Gastrocnemius medialis (tissue), 4 donors: Measurements from ENCODE around the gene HERPUD1.

Source experiments
- CTCF ChIP-seq, 5 experiments: fragments of 450-650 bp in 3 of 5; fragments of 200-600 bp in 2 of 5; sonication (generic) in 2 of 5; IDR thresholded peaks in 4 of 5; conservative IDR thresholded peaks in 1 of 5; 1 replicate in 4 of 5; 2 replicates in 1 of 5; pipeline ENCODE4 v1.5.1; 2016 to 2019; ENCODE audit warnings: antibody characterized with exemption in 5 of 5, mild to moderate bottlenecking in 3 of 5, moderate library complexity in 3 of 5
- POLR2A ChIP-seq, 2 donors: fragments of 450-650 bp; IDR thresholded peaks; one replicate each; pipeline ENCODE4 v1.6.1; 2017; ENCODE audit warnings: antibody characterized with exemption in 2 of 2, mild to moderate bottlenecking in 2 of 2, moderate library complexity in 2 of 2

- TF ChIP-seq CTCF (IDR thresholded peaks at IDR 0.05 in 4 of 5, conservative IDR thresholded peaks at IDR 0.05 in 1 of 5) (no peak), POLR2A (IDR thresholded peaks at IDR 0.05) (no peak)
These were observed 61.3 kb downstream of the HERPUD1 start for GRCh38 chr16:56993204-56993603.
